Activated CD4-positive, alpha-beta T cell treated with anti-CD3 and anti-CD28 coated beads, Interleukin-2, amount 50 U/mL, for 24 hours (primary cell): ENCODE measurements around the gene OPA3.
"Not testable (repeated sequence)": the region's sequence is repeated elsewhere in the genome, so short reads cannot be mapped to it uniquely, and the experiment has no call there.

Experiments
- DNase-seq, 2 donors: peaks; one replicate each; pipeline ENCODE4 v3.0.0-alpha.2; 2020; ENCODE audit warnings: low read depth in 1 of 2, low spot score in 1 of 2

OPA3 gene

GRCh38 chr19:45584332-45585157, at the start of gene OPA3:
OPA3 (minus strand) TSS chr19:45584802; CDS start chr19:45584764, 38 bp downstream.
- DNase-seq, result peak; percentile 96 to 99

GRCh38 chr19:45632468-45633196, 48.0 kb upstream of the OPA3 start:
- DNase-seq, result peak in 1 of 2 donors; percentile 37

GRCh38 chr19:45630463-45630862, 45.9 kb upstream of the OPA3 start:
- DNase-seq, result peak in 1 of 2 donors; percentile 39

- no peak for DNase-seq
Measured at GRCh38 chr19:45629704-45630103, 45.1 kb upstream of the OPA3 start.

GRCh38 chr19:45628219-45628618, 43.6 kb upstream of the OPA3 start:
- DNase-seq, result not testable (repeated sequence)

GRCh38 chr19:45623984-45624383, 39.4 kb upstream of the OPA3 start:
- no peak for DNase-seq

GRCh38 chr19:45621976-45622503, 37.4 kb upstream of the OPA3 start:
- DNase-seq, result no peak

GRCh38 chr19:45621389-45621788, 36.8 kb upstream of the OPA3 start:
- DNase-seq, result no peak

GRCh38 chr19:45616704-45617017, 32.1 kb upstream of the OPA3 start:
- DNase-seq, result no peak

- peak; percentile 54 to 70 for DNase-seq
Measured at GRCh38 chr19:45615795-45616703, 31.4 kb upstream of the OPA3 start.

GRCh38 chr19:45615056-45615455, 30.5 kb upstream of the OPA3 start:
- DNase-seq, result not testable (repeated sequence)

- DNase-seq, result peak in 1 of 2 donors; percentile 34
Measured at GRCh38 chr19:45613926-45614725, 29.5 kb upstream of the OPA3 start.

- DNase-seq, result no peak
Measured at GRCh38 chr19:45608948-45609347, 24.3 kb upstream of the OPA3 start.

- peak in 1 of 2 donors; percentile 36 for DNase-seq
Measured at GRCh38 chr19:45607071-45608029, 22.7 kb upstream of the OPA3 start.

- DNase-seq, result no peak
Measured at GRCh38 chr19:45601524-45602374, 17.1 kb upstream of the OPA3 start, which contains the start of gene GPR4. GPR4 (minus strand) TSS chr19:45602212; CDS start chr19:45591866, 10,346 bp downstream.

- no peak for DNase-seq
Measured at GRCh38 chr19:45601115-45601514, 16.5 kb upstream of the OPA3 start.

- no peak for DNase-seq
Measured at GRCh38 chr19:45600340-45600885, 15.8 kb upstream of the OPA3 start.

- DNase-seq, result no peak
Measured at GRCh38 chr19:45599286-45599685, 14.7 kb upstream of the OPA3 start.
